IMR-90 (cell line): ENCODE data around the gene ZNF296. TPM values are rescaled to one million over a fixed set of nuclear protein-coding genes. Genes with fewer than 3 reads are reported as not detected.

Source experiments
- ATAC-seq: fragments of 200-7000 bp; cut with Tn5 transposase; 2 replicates; pipeline ENCODE4 v1.9.1; 2020; ENCODE audit warnings: low read depth, mild to moderate bottlenecking, moderate library complexity
- BruUV-seq: library from RNA; stranded (reverse); fragments of 400-500 nt; replicated peaks from 2 replicates; lab custom pipeline; 2021; lab: Mats Ljungman, UMichigan
- CTCF ChIA-PET: fragments of 300-600 bp; formaldehyde crosslinking; extraction: SDS; loops from one replicate; lab custom pipeline; 2021; ENCODE audit warnings: antibody characterized with exemption; lab: Yijun Ruan, JAX
- POLR2A ChIA-PET: fragments of 300-600 bp; sonication (Branson Sonifier 250); formaldehyde crosslinking; loops from one replicate; lab custom pipeline; 2022; ENCODE audit warnings: antibody characterized with exemption; ENCODE audit not compliant: unreplicated experiment; lab: Charles Lee
- DNase-seq: peaks from one replicate; pipeline ENCODE4 v3.0.0; 2013
- H2AFZ ChIP-seq: replicated peaks from 2 replicates; pipeline ENCODE3; 2013; ENCODE audit warnings: low read length, mild to moderate bottlenecking; ENCODE audit not compliant: poor library complexity
- H2AK5ac ChIP-seq: 2 replicates; pipeline ENCODE4 v1.6.1; 2013; ENCODE audit warnings: low read depth, low read length, inconsistent platforms
- H2AK9ac ChIP-seq: replicated peaks from 2 replicates; pipeline ENCODE3; 2013; ENCODE audit warnings: mild to moderate bottlenecking, low read depth, low read length, moderate library complexity; ENCODE audit not compliant: poor library complexity
- H2BK120ac ChIP-seq: 2 replicates; pipeline ENCODE4 v1.6.1; 2013; ENCODE audit warnings: low read depth, low read length, inconsistent platforms
- H2BK15ac ChIP-seq: 3 replicates; pipeline ENCODE4 v1.6.1; 2013; ENCODE audit warnings: low read depth, low read length, inconsistent platforms
- H2BK20ac ChIP-seq: 2 replicates; pipeline ENCODE4 v1.6.1; 2013; ENCODE audit warnings: low read depth, mild to moderate bottlenecking, inconsistent platforms, low read length, moderate library complexity
- H2BK5ac ChIP-seq: 2 replicates; pipeline ENCODE4 v1.6.1; 2013; ENCODE audit warnings: mild to moderate bottlenecking, low read depth, low read length, inconsistent platforms; ENCODE audit not compliant: poor library complexity, severe bottlenecking
- H3K14ac ChIP-seq: replicated peaks from 2 replicates; pipeline ENCODE4 v1.6.1; 2013; ENCODE audit warnings: low read depth, low read length, inconsistent platforms
- H3K18ac ChIP-seq: 2 replicates; pipeline ENCODE4 v1.6.1; 2013; ENCODE audit warnings: low read depth, low read length, control low read depth
- H3K23ac ChIP-seq: 2 replicates; pipeline ENCODE4 v1.6.1; 2013; ENCODE audit warnings: low read depth, low read length, inconsistent platforms
- H3K27ac ChIP-seq: 2 replicates; pipeline ENCODE4 v1.5.1; 2013; ENCODE audit warnings: mild to moderate bottlenecking, control low read depth, low read length; ENCODE audit not compliant: insufficient read depth
- H3K27me3 ChIP-seq: 2 replicates; pipeline ENCODE4 v1.6.1; 2013; ENCODE audit warnings: low read length; ENCODE audit not compliant: control insufficient read depth, insufficient read depth
- H3K36me3 ChIP-seq: 2 replicates; pipeline ENCODE4 v1.6.1; 2013; ENCODE audit warnings: low read length, mixed read lengths; ENCODE audit not compliant: control insufficient read depth, insufficient read depth
- H3K4ac ChIP-seq: 2 replicates; pipeline ENCODE4 v1.6.1; 2013; ENCODE audit warnings: low read depth, low read length, inconsistent platforms
- H3K4me1 ChIP-seq: 2 replicates; pipeline ENCODE4 v1.6.1; 2013; ENCODE audit warnings: low read length, mixed read lengths; ENCODE audit not compliant: control insufficient read depth, insufficient read depth
- H3K4me2 ChIP-seq: 2 replicates; pipeline ENCODE4 v1.6.1; 2013; ENCODE audit warnings: low read depth, mild to moderate bottlenecking, control low read depth, low read length, moderate library complexity
- H3K4me3 ChIP-seq: 2 replicates; pipeline ENCODE4 v1.5.1; 2013; ENCODE audit warnings: low read depth, mild to moderate bottlenecking, control low read depth, low read length, moderate library complexity; ENCODE audit not compliant: insufficient read depth
- H3K56ac ChIP-seq: 2 replicates; pipeline ENCODE4 v1.6.1; 2013; ENCODE audit warnings: low read length, inconsistent platforms; ENCODE audit not compliant: insufficient read depth; ENCODE audit errors: extremely low read depth
- H3K79me1 ChIP-seq, 2 experiments: 2 replicates each; pipeline ENCODE4 v1.6.1; 2013; ENCODE audit warnings: low read length in 2 of 2, inconsistent platforms in 1 of 2, low read depth in 1 of 2
- H3K9ac ChIP-seq: 2 replicates; pipeline ENCODE4 v1.6.1; 2013; ENCODE audit warnings: low read depth, low read length, control low read depth
- H3K9me1 ChIP-seq: 2 replicates; pipeline ENCODE4 v1.6.1; 2013; ENCODE audit warnings: low read length, inconsistent platforms; ENCODE audit not compliant: insufficient read depth
- H3K9me3 ChIP-seq: 2 replicates; pipeline ENCODE4 v1.6.1; 2013; ENCODE audit warnings: low read length; ENCODE audit not compliant: control insufficient read depth, insufficient read depth
- H4K20me1 ChIP-seq: 2 replicates; pipeline ENCODE4 v1.6.1; 2013; ENCODE audit warnings: low read length, inconsistent platforms; ENCODE audit not compliant: insufficient read depth
- H4K5ac ChIP-seq: 2 replicates; pipeline ENCODE4 v1.6.1; 2013; ENCODE audit warnings: mild to moderate bottlenecking, low read depth, low read length, control low read depth
- H4K8ac ChIP-seq, 2 experiments: 2 replicates each; pipeline ENCODE4 v1.6.1; 2013; ENCODE audit warnings: low read depth in 2 of 2, low read length in 2 of 2, control low read depth in 1 of 2, inconsistent platforms in 1 of 2
- H4K91ac ChIP-seq: 2 replicates; pipeline ENCODE4 v1.6.1; 2013; ENCODE audit warnings: low read depth, low read length, inconsistent platforms; ENCODE audit not compliant: insufficient read depth
- BHLHE40 ChIP-seq: fragments of 150-350 bp; IDR thresholded peaks from 2 replicates; pipeline ENCODE4 v1.6.1; 2016; ENCODE audit warnings: mild to moderate bottlenecking, low read depth, low read length
- CHD1 ChIP-seq: IDR thresholded peaks from 2 replicates; pipeline ENCODE4 v1.6.1; 2012; ENCODE audit warnings: low read depth, low read length, improper control_type of control experiment
- MAZ ChIP-seq: IDR thresholded peaks from 2 replicates; pipeline ENCODE4 v1.6.1; 2012; ENCODE audit warnings: low read depth, mild to moderate bottlenecking, low read length, improper control_type of control experiment, moderate library complexity, borderline replicate concordance
- MXI1 ChIP-seq: IDR thresholded peaks from 2 replicates; pipeline ENCODE4 v1.6.1; 2012; ENCODE audit warnings: low read depth, mild to moderate bottlenecking, low read length, moderate library complexity, borderline replicate concordance
- NFE2L2 ChIP-seq: fragments of 150-350 bp; IDR thresholded peaks from 2 replicates; pipeline ENCODE4 v1.6.1; 2016; ENCODE audit warnings: low read depth, mild to moderate bottlenecking, low read length
- POLR2A ChIP-seq: IDR thresholded peaks from 2 replicates; pipeline ENCODE4 v1.6.1; 2012; ENCODE audit warnings: mild to moderate bottlenecking, low read depth, low read length
- RAD21 ChIP-seq: IDR thresholded peaks from 2 replicates; pipeline ENCODE4 v1.6.1; 2012; ENCODE audit warnings: low read length, improper control_type of control experiment
- RCOR1 ChIP-seq: IDR thresholded peaks from 2 replicates; pipeline ENCODE4 v1.6.1; 2012; ENCODE audit warnings: mild to moderate bottlenecking, low read length, improper control_type of control experiment; ENCODE audit not compliant: insufficient replicate concordance
- RFX5 ChIP-seq: IDR thresholded peaks from 2 replicates; pipeline ENCODE4 v1.8.0; 2012; ENCODE audit warnings: low read depth, mild to moderate bottlenecking, low read length, moderate library complexity
- WGBS, 2 experiments: methylation state at CpG; one replicate each; pipeline versions ENCODE4 v1.1.5 to v1.1.7; 2013; ENCODE audit warnings: missing lambda C conversion rate in 2 of 2; ENCODE audit not compliant: insufficient read length in 1 of 2; ENCODE audit errors: extremely low coverage in 2 of 2; 5-methylcytosine and 5-hydroxymethylcytosine counted together
- dilution Hi-C: fragments of 300-500 bp; cut with HindIII; formaldehyde crosslinking; loops from one replicate; pipeline ENCODE4 v1.14.3; 2018; ENCODE audit warnings: low sequenced_read_pairs; ENCODE audit not compliant: unreplicated experiment
- in situ Hi-C: fragments of 300-500 bp; cut with MboI; formaldehyde crosslinking; loops from 3 replicates; pipeline ENCODE4 v1.14.3; 2019; ENCODE audit warnings: low sequenced_read_pairs, inconsistent platforms, mixed read lengths
- intact Hi-C: fragments of 100-400 bp; cut with micrococcal nuclease; formaldehyde crosslinking; loops from 2 replicates; pipeline ENCODE4 v1.10.0; 2022
- polyA plus RNA-seq, 3 experiments: library from polyadenylated mRNA; depleted of rRNA; stranded (reverse); fragments of >200 nt; gene quantifications; 2 replicates each; pipeline ENCODE4 v1.2.3, GENCODE V29; 2012; ENCODE audit warnings: low replicate concordance in 1 of 3
- total RNA-seq: library from RNA; depleted of rRNA; stranded (reverse); fragments of >200 nt; gene quantifications from 2 replicates; pipeline ENCODE4 v1.2.3, GENCODE V29; 2012
- TF ChIP-seq, protein P1 (sequence below): conservative IDR thresholded peaks from 2 replicates; pipeline ENCODE4 v1.5.1; 2012; ENCODE audit warnings: mild to moderate bottlenecking, low read depth, low read length, improper control_type of control experiment
- TF ChIP-seq, protein P2 (sequence below): fragments of 150-350 bp; IDR thresholded peaks from 2 replicates; pipeline ENCODE4 v1.6.1; 2017; ENCODE audit warnings: mild to moderate bottlenecking, antibody characterized with exemption, low read length, low read depth

Gene ZNF296
- total and polyA plus RNA-seq, 2 of the 4 experiments (the other 2 are of a cell fraction), result 0.10 TPM; not detected in 1

DNA sequence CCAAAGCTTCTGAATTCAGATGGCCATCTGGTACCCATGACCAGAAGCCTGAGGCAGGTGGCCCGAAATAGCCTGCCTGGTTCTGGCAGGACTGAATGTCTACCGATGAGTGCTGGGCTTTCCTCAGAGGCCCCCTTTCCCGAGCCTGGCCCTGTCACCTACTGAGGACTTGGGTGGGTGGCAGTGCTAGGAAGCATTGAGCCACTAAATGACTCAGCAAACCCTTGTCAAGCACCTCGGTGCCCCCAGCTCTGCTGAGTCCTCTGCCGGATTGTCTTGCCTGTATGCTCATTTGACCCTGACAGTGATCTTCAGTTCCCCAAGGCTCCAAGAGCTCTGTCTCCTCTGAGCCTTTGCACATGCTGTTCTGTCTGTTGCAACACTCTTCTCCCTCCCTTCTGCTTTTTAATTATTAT lies 34.6 kb upstream of the ZNF296 start:
- Histone ChIP-seq H3K79me1 (peaks cover 45 to 96% of the 10 kb centered on the region in 2 experiments), H3K23ac (no peak overlapping the region), H2AK5ac (no peak overlapping the region), H4K20me1 (peaks cover 96% of the 10 kb centered on the region), H3K18ac (no peak overlapping the region), H3K36me3 (peaks cover 6% of the 10 kb centered on the region), H3K9me3 (no peaks in the 10 kb centered on the region), H4K5ac (no peak overlapping the region), H2AK9ac (no peak overlapping the region), H3K4me1 (peaks cover 5% of the 10 kb centered on the region; the same call in 1 of the 2 replicates), H3K27ac (no peak overlapping the region), H3K4ac (no peak overlapping the region), H2AFZ (no peak overlapping the region), H2BK5ac (no peak overlapping the region), H3K9ac (no peak overlapping the region), H2BK20ac (no peak overlapping the region), H2BK15ac (no peak overlapping the region), H3K9me1 (peaks cover 32% of the 10 kb centered on the region), H3K14ac (no peak overlapping the region), H3K56ac (no peak overlapping the region), H4K8ac (no peak overlapping the region), H2BK120ac (no peak overlapping the region), H3K27me3 (no peaks in the 10 kb centered on the region), H3K4me2 (no peak overlapping the region), H3K4me3 (no peak overlapping the region), H4K91ac (no peak overlapping the region)
- DNase-seq (no peak), ATAC-seq (no peak)
- TF ChIP-seq MXI1 (no peak), POLR2A (no peak), RFX5 (no peak), BHLHE40 (no peak), CHD1 (no peak), NFE2L2 (no peak; the same call in 1 of the 2 replicates), RAD21 (no peak), MAZ (no peak), RCOR1 (no peak)
- TF ChIP-seq, protein P1, sequence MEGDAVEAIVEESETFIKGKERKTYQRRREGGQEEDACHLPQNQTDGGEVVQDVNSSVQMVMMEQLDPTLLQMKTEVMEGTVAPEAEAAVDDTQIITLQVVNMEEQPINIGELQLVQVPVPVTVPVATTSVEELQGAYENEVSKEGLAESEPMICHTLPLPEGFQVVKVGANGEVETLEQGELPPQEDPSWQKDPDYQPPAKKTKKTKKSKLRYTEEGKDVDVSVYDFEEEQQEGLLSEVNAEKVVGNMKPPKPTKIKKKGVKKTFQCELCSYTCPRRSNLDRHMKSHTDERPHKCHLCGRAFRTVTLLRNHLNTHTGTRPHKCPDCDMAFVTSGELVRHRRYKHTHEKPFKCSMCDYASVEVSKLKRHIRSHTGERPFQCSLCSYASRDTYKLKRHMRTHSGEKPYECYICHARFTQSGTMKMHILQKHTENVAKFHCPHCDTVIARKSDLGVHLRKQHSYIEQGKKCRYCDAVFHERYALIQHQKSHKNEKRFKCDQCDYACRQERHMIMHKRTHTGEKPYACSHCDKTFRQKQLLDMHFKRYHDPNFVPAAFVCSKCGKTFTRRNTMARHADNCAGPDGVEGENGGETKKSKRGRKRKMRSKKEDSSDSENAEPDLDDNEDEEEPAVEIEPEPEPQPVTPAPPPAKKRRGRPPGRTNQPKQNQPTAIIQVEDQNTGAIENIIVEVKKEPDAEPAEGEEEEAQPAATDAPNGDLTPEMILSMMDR, result no peak
- TF ChIP-seq, protein P2, sequence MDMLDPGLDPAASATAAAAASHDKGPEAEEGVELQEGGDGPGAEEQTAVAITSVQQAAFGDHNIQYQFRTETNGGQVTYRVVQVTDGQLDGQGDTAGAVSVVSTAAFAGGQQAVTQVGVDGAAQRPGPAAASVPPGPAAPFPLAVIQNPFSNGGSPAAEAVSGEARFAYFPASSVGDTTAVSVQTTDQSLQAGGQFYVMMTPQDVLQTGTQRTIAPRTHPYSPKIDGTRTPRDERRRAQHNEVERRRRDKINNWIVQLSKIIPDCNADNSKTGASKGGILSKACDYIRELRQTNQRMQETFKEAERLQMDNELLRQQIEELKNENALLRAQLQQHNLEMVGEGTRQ, result no peak
- 73% methylated on average over 3 of the region's 5 CpGs; no CpG with 5 or more reads in 1 of the 2 experiments for WGBS, 2 experiments
- ChIA-PET CTCF (no interaction called here), POLR2A (no interaction called here)
- intact Hi-C loops, result no loop called here
- dilution Hi-C loops, result no loop called here
- no TSS peak for BruUV-seq
- in situ Hi-C loops, result no loop called here
